K562 treated with DMSO at 1 percent for 48 hours (cell line): ENCODE results near the gene MBLAC2. TPM values are rescaled to one million over a fixed set of nuclear protein-coding genes. Genes with fewer than 3 reads are reported as not detected.

ENCODE experiments used
- total RNA-seq: library from RNA; unstranded; fragments of 300-600 nt; gene quantifications from 2 replicates; pipeline ENCODE4 v1.2.3, GENCODE V29; 2022; ENCODE audit warnings: low replicate concordance; ENCODE audit errors: extremely low read depth

MBLAC2 gene
- not detected in 2 replicates for total RNA-seq

GRCh38 chr5:90474235-90475107 lies at the start of gene MBLAC2, which contains the start of gene POLR3G:
Gene MBLAC2, minus strand, starts transcription at chr5:90474771. Its CDS starts 479 bp downstream, at chr5:90474292.
Gene POLR3G, plus strand, starts transcription at chr5:90474864. Its CDS starts 10,704 bp downstream, at chr5:90485568.

GRCh38 chr5:90409318-90410177 lies 65.0 kb downstream of the MBLAC2 start, which contains the start of gene CETN3:
Gene CETN3, minus strand, starts transcription at chr5:90409756. Its CDS starts 95 bp downstream, at chr5:90409661.

Other genes with a start within 250 kb of the MBLAC2 start
- gene CETN3, start 65.0 kb downstream of the MBLAC2 start, total RNA-seq, result not detected in 2 replicates
- not detected in 2 replicates for gene POLR3G, start 93 bp upstream of the MBLAC2 start, total RNA-seq
- not detected in 2 replicates for gene LYSMD3, start 54.8 kb upstream of the MBLAC2 start, total RNA-seq
- gene ADGRV1, start 84.0 kb upstream of the MBLAC2 start, total RNA-seq, result not detected in 2 replicates